Ovary (tissue), 1 donor: ENCODE measurements around the gene ME3.

ENCODE experiments used
- EP300 ChIP-seq: sonication (generic); formaldehyde crosslinking; IDR thresholded peaks from one replicate; pipeline ENCODE4 v1.6.1; 2017; ENCODE audit warnings: antibody characterized with exemption
- POLR2A ChIP-seq: fragments of 450-650 bp; IDR thresholded peaks from one replicate; pipeline ENCODE4 v1.6.1; 2017; ENCODE audit warnings: antibody characterized with exemption, mild to moderate bottlenecking, moderate library complexity

- no peak for TF ChIP-seq POLR2A
- no peak for TF ChIP-seq EP300
Observed at GRCh38 chr11:86456075-86456939, 216.1 kb downstream of the ME3 start.
